Activated CD4-positive, alpha-beta T cell treated with anti-CD3 and anti-CD28 coated beads, Interleukin-2, amount 10 ng/mL, durations not matched to agents 24 days and 14 days (primary cell): ENCODE measurements around the gene RXFP1. TPM values are rescaled to one million over a fixed set of nuclear protein-coding genes. Genes with fewer than 3 reads are reported as not detected.

Source experiments
- DNase-seq: peaks from one replicate; pipeline ENCODE4 v3.0.0; 2022
- H3K27ac Mint-ChIP-seq: one replicate; pipeline ENCODE4 v1.8.0; 2022; ENCODE audit warnings: mild to moderate bottlenecking, mixed read lengths
- H3K27me3 Mint-ChIP-seq: one replicate; pipeline ENCODE4 v1.8.0; 2022; ENCODE audit warnings: mixed read lengths
- H3K36me3 Mint-ChIP-seq: one replicate; pipeline ENCODE4 v1.8.0; 2022; ENCODE audit warnings: low read depth, mild to moderate bottlenecking, mixed read lengths
- H3K4me1 Mint-ChIP-seq: one replicate; pipeline ENCODE4 v1.8.0; 2021; ENCODE audit warnings: mixed read lengths
- H3K4me3 Mint-ChIP-seq: one replicate; pipeline ENCODE4 v1.8.0; 2022; ENCODE audit warnings: mild to moderate bottlenecking, moderate library complexity, mixed read lengths
- H3K9me3 Mint-ChIP-seq: one replicate; pipeline ENCODE4 v1.8.0; 2021; ENCODE audit warnings: mixed read lengths
- intact Hi-C: fragments of 100-400 bp; cut with micrococcal nuclease; formaldehyde crosslinking; loops from one replicate; pipeline ENCODE4 v1.15.1; 2023
- total RNA-seq: library from RNA; stranded (reverse); gene quantifications from 2 replicates; pipeline ENCODE4 v1.2.3, GENCODE V29; 2022

The RXFP1 gene
- total RNA-seq, 1 donor from 2014 or later, result not detected

DNA sequence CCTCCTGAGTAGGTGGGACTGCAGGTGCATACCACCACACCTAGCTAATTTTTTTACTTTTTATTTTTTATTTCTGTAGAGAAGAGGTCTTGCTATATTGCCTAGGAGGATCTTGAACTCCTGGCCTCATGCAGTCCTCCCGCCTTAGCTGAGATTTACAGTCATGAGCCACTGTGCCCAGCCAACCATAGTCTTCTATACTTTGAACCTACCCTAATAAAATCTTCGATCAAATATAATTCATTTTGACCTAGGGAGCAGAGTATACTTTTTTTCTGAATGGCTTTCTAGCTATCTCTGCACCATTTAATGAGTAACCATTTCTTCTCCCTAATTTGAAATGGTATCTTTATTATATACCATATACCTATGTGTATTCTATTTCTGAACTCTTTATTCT lies 157.1 kb downstream of the RXFP1 start:
- Mint-ChIP-seq H3K27me3 (no peaks in the 10 kb centered on the region), H3K36me3 (peaks cover 7% of the 10 kb centered on the region), H3K9me3 (no peaks in the 10 kb centered on the region), H3K4me3 (no peak overlapping the region), H3K4me1 (peaks cover 4% of the 10 kb centered on the region), H3K27ac (no peak overlapping the region)
- intact Hi-C loops, result no loop called here
- DNase-seq, result no peak

DNA sequence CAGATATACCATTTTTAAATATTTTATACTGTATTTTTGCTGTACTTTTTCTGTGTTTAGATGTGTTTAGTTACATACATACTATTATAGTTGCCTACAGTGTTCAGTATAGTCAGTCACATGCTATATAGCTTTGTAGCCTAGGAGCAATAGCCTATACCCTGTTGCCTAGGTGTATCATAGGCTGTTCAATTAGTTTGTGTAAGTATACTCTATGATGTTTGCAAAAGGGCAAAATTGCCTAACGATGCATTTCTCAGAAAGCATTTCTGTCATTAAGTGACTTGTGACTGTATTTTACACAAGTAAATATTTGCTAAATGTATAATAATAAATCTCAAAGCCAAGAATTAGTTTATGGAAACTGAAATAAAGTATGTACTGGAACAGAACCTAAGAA lies 159.9 kb downstream of the RXFP1 start:
- H3K27me3 Mint-ChIP-seq, result no peaks in the 10 kb centered on the region
- intact Hi-C loops, result no loop called here
- H3K4me3 Mint-ChIP-seq, result no peak overlapping the region
- no peak for DNase-seq
- H3K4me1 Mint-ChIP-seq, result no peaks in the 10 kb centered on the region
- no peak overlapping the region for H3K27ac Mint-ChIP-seq
- H3K36me3 Mint-ChIP-seq, result peaks cover 7% of the 10 kb centered on the region
- H3K9me3 Mint-ChIP-seq, result no peaks in the 10 kb centered on the region

GRCh38 chr4:158682066-158682465 lies 160.4 kb downstream of the RXFP1 start:
- intact Hi-C loops, result no loop called here
- Mint-ChIP-seq H3K4me3 (no peak overlapping the region), H3K4me1 (no peaks in the 10 kb centered on the region), H3K9me3 (no peaks in the 10 kb centered on the region), H3K36me3 (peaks cover 8% of the 10 kb centered on the region), H3K27ac (no peak overlapping the region), H3K27me3 (no peaks in the 10 kb centered on the region)
- DNase-seq, result no peak

DNA sequence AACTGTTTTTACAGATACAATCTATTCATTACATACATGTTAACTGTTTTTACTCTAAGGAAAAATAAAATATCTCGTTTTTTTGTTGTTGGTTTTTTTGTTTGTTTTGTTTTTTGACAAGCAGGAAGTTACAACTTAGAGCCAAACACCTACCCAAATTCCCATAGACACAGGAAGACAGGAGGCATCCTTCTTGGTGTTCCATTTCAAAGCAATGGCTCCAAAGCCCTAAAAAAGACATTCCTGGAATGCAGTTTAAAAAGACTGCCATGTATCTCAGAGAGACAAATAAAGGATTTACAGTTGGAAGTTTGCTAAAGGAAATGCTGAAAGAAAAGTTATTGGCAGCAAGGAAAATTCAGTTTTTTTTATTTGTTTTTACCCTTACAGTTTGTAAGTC lies 167.1 kb downstream of the RXFP1 start:
- Mint-ChIP-seq H3K27ac (no peak overlapping the region), H3K4me3 (no peak overlapping the region), H3K36me3 (peaks cover 5% of the 10 kb centered on the region), H3K27me3 (no peaks in the 10 kb centered on the region), H3K9me3 (no peaks in the 10 kb centered on the region), H3K4me1 (no peaks in the 10 kb centered on the region)
- intact Hi-C loops, result no loop called here
- DNase-seq, result no peak

Other genes with a start within 250 kb of the RXFP1 start
- 16.7 and 18.8 TPM in 2 replicates for gene C4orf46, start 150.0 kb downstream of the RXFP1 start, total RNA-seq
- gene ETFDH, start 150.4 kb downstream of the RXFP1 start, total RNA-seq, result 20.8 and 24.7 TPM in 2 replicates
- gene PPID, start 201.5 kb downstream of the RXFP1 start, total RNA-seq, result 62.9 and 64.7 TPM in 2 replicates
- gene FNIP2, start 247.1 kb downstream of the RXFP1 start, total RNA-seq, result 19.1 and 19.2 TPM in 2 replicates